Measurements from ENCODE around the gene KRTAP9-8. TPM values are rescaled to one million over a fixed set of nuclear protein-coding genes. Genes with fewer than 3 reads are reported as not detected.
"Not testable (repeated sequence)": the region's sequence is repeated elsewhere in the genome, so short reads cannot be mapped to it uniquely, and the experiment has no call there.

Gene KRTAP9-8
- total RNA-seq, 4 donors from 2014 or later: 27.1 to 89.8 (median 46.6) TPM; not detected in 1

- TF ChIP-seq POLR2AphosphoS5 (IDR thresholded peaks at IDR 0.05) (no peak), POLR2A (IDR thresholded peaks at IDR 0.05) (no peak), CTCF (IDR thresholded peaks at IDR 0.05) (no peak), EP300 (IDR thresholded peaks at IDR 0.05) (no peak)
- H3K4me1 ChIP-seq: no peaks in the 10 kb centered on the region
- H3K27me3 ChIP-seq: peaks cover 11% of the 10 kb centered on the region
- no peak overlapping the region for H3K4me3 ChIP-seq
- no peaks in the 10 kb centered on the region for H3K36me3 ChIP-seq
- H3K27ac ChIP-seq: no peak overlapping the region
- no peaks in the 10 kb centered on the region for H3K9me3 ChIP-seq
- DNase-seq (ENCODE audit: low spot score in 2 of 2): no peak
Observed at GRCh38 chr17:41230094-41230493, 7.7 kb upstream of the KRTAP9-8 start.

- H3K4me1 ChIP-seq: no peaks in the 10 kb centered on the region
- no peaks in the 10 kb centered on the region for H3K36me3 ChIP-seq
- 89% methylated on average over 6 of the region's 6 CpGs for WGBS
- no peak overlapping the region for H3K4me3 ChIP-seq
- TF ChIP-seq POLR2AphosphoS5 (IDR thresholded peaks at IDR 0.05): no peak
- no peak for TF ChIP-seq EP300 (IDR thresholded peaks at IDR 0.05)
- no peak for TF ChIP-seq CTCF (IDR thresholded peaks at IDR 0.05)
- TF ChIP-seq POLR2A (IDR thresholded peaks at IDR 0.05): no peak
- no peak overlapping the region for H3K27ac ChIP-seq
- no peak for DNase-seq (ENCODE audit: low spot score in 2 of 2)
- H3K9me3 ChIP-seq: no peaks in the 10 kb centered on the region
- peaks cover 11% of the 10 kb centered on the region for H3K27me3 ChIP-seq
Observed at GRCh38 chr17:41231731-41232130, 6.1 kb upstream of the KRTAP9-8 start.

- H3K9me3 ChIP-seq; H3K27ac ChIP-seq; DNase-seq (ENCODE audit: low spot score in 2 of 2); H3K4me1 ChIP-seq; H3K36me3 ChIP-seq; H3K4me3 ChIP-seq: not testable (repeated sequence)
- WGBS: 100% methylated on average over 1 of the region's 1 CpG
- H3K27me3 ChIP-seq: peaks cover 11% of the 10 kb centered on the region
Observed at GRCh38 chr17:41232399-41233105, 5.2 kb upstream of the KRTAP9-8 start, which contains the start of gene KRTAP9-3. KRTAP9-3 (plus strand) TSS chr17:41232449; CDS start chr17:41232502, 53 bp downstream.

- not testable (repeated sequence) for H3K36me3 ChIP-seq; H3K4me3 ChIP-seq; H3K27ac ChIP-seq; DNase-seq (ENCODE audit: low spot score in 2 of 2); H3K4me1 ChIP-seq; H3K9me3 ChIP-seq
- 66% methylated on average over 4 of the region's 4 CpGs for WGBS
- H3K27me3 ChIP-seq: peaks cover 11% of the 10 kb centered on the region
Observed at GRCh38 chr17:41237116-41237515, 683 bp upstream of the KRTAP9-8 start.

GRCh38 chr17:41246995-41247787 is 9.4 kb downstream of the KRTAP9-8 start:
- H3K4me3 ChIP-seq; DNase-seq (ENCODE audit: low spot score in 2 of 2); H3K9me3 ChIP-seq; H3K27ac ChIP-seq; H3K36me3 ChIP-seq; H3K4me1 ChIP-seq; H3K27me3 ChIP-seq: not testable (repeated sequence)
- WGBS: 57% methylated on average over 2 of the region's 2 CpGs

- not testable (repeated sequence) for H3K27me3 ChIP-seq; H3K27ac ChIP-seq; H3K36me3 ChIP-seq; H3K9me3 ChIP-seq; H3K4me3 ChIP-seq; H3K4me1 ChIP-seq; DNase-seq (ENCODE audit: low spot score in 2 of 2)
- WGBS: 73% methylated on average over 1 of the region's 2 CpGs
Observed at GRCh38 chr17:41249637-41250240, 11.9 kb downstream of the KRTAP9-8 start, which contains the start of gene KRTAP9-4. KRTAP9-4 (plus strand) TSS chr17:41249687; CDS start chr17:41249721, 34 bp downstream.

GRCh38 chr17:41251261-41251660 is 13.5 kb downstream of the KRTAP9-8 start:
- Histone ChIP-seq H3K27ac (no peak overlapping the region), H3K4me1 (no peaks in the 10 kb centered on the region), H3K36me3 (no peaks in the 10 kb centered on the region), H3K9me3 (no peaks in the 10 kb centered on the region), H3K27me3 (peaks cover 11% of the 10 kb centered on the region), H3K4me3 (no peak overlapping the region)
- no peak for DNase-seq (ENCODE audit: low spot score in 2 of 2)
- 93% methylated on average over 1 of the region's 1 CpG for WGBS
- TF ChIP-seq EP300 (IDR thresholded peaks at IDR 0.05) (no peak), POLR2A (IDR thresholded peaks at IDR 0.05) (no peak), POLR2AphosphoS5 (IDR thresholded peaks at IDR 0.05) (no peak), CTCF (IDR thresholded peaks at IDR 0.05) (no peak)

Data from suprapubic skin (tissue), 4 donors.